TTC549 (cell line): ENCODE results near the gene TFDP1.

Source experiments
- FAIRE-seq: peaks from 2 replicates; lab custom pipeline; 2012; peaks lifted over from hg19 to GRCh38; lab: Jason Lieb, UNC

TFDP1 gene, protein sequence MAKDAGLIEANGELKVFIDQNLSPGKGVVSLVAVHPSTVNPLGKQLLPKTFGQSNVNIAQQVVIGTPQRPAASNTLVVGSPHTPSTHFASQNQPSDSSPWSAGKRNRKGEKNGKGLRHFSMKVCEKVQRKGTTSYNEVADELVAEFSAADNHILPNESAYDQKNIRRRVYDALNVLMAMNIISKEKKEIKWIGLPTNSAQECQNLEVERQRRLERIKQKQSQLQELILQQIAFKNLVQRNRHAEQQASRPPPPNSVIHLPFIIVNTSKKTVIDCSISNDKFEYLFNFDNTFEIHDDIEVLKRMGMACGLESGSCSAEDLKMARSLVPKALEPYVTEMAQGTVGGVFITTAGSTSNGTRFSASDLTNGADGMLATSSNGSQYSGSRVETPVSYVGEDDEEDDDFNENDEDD

DNA sequence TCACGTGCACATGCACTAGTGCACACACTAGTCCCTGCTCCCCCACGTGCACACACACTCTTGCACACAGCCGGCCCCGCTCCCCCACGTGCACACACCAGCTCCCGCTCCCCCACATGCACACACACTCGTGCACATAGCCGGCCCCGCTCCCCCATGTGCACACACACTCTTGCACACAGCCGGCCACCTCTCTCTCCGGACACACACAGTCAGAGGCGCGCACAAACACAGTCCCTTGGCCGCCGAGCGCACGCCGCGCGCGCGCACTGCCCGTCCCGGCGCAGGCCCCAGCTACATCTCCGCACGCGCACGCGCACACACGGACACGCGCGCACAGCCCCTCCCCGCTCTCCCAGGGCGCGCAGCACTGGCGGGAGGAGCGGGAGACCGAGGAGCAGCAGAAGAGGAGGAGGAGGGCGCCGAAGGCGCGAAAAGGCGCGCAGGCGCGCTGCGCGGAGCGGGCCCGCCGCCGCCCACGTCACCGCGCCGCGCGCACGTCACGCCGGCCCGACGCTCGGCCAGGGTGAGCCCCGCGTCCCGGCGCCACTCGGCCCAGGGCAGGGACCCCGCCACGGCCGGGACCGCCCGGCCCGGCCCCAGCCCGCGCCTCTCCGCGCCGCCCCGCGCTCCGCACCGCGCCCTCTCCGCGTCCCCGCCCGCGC, at the start of gene TFDP1:
TFDP1 (plus strand) TSS at position 549 of the 665 bp plus-strand sequence. CDS start 1,085 bp downstream, outside the sequence.
- FAIRE-seq, result no peak

DNA sequence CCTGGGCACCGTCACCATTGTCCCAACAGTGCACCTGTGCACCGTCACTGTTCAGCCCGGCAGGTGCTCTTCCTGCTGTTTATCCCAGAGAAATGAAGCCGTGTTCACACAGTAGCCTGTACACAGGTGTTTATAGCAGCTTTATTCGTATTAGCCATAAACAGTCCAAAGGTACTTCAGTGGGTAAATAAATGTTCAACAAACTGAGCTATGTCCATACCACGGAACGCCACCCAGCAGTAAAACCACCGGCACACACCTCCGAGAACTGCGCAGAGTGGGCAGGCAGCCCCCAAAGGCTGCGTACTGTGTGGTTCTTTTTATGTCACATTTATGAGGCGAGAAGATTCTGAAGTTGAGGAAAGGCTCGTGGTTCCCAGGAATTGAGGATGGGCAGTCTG, 49.2 kb upstream of the TFDP1 start:
- no peak for FAIRE-seq

DNA sequence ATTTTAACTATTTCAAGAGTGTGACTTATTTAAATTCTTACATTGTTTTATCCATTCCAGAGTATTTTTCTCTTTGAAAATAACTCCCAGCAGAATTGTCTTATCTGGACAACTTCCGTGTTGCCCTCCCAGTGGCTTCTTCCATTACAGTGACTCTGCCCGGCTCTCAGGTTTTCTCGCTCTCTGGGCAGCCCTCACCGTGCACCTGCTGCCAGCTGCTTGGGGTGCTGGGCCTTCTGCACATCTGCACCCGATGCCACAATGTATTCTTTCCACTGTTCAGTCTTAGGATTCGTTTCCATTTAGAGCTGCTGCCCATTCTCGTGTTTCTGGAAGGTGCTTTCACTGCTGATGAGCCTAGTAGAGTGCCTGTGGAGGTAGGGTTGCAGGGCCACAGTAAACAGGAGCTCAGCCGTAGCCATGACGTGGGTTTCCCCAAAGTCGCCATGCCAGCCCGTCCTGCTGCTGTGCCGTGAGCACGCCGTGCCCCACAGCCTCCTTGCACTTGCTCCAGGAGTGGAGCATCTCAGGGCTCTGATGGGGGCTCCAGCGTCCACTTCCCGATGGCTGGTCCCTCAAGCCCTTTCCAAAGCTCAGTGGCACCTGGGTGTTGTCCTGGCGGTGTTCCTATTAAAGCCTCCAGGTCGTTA, 48.0 kb upstream of the TFDP1 start:
- FAIRE-seq, result no peak

DNA sequence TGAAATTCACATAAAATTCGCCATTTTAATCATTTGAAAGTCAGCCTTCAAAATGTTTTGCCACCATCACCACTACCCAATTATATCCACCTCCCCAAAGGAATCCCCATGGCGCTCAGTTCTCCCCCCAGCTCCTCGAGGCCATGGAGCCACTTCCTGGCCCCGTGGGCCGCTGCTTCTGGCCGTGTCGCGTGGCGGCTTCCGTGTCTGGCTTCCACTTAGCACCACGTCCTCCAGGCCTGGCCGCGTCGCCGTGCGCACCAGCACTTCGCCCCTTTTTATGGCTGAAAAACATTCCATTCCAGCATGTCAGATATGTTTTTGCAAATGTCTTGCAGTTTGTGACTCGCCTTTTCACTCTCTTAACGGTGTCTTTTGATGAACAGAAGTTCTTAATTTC, 47.3 kb upstream of the TFDP1 start:
- FAIRE-seq, result no peak

DNA sequence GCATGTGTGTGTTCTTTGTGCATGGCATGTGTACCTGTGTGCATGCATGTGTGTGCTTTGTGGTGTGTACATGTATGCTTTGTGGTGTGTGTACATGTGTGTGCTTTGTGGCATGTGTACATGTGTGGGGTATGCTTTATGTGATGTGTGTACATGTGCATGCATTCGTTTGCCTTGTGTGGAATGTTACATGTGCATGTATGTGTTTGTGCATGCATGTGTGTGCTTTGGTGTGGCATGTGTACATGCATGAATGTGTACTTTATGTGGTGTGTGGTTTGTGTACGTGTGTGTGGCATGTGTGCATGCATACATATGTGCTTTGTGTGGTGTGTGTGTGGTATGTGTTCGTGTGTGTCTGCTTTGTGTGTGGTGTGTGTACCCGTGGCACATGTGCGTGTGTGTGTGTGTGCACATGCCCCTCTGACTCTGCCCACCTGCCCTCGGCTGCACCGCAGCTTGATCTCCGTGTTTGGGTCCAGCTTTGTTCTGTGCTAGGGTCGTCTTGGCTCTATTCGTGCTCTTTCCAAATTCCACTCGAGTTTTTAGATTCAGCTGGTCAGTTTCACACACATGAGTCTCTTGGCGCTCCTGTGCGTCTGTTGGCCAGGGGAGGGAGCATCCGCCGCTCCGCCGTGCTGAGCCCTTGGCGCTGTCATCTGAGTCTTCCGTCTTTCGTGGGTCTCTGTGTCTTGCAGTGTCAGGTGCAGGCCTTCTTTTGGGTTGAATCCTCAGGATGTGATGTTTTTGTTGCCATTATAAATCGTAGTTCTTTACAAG, 46.5 kb upstream of the TFDP1 start:
- no peak for FAIRE-seq

DNA sequence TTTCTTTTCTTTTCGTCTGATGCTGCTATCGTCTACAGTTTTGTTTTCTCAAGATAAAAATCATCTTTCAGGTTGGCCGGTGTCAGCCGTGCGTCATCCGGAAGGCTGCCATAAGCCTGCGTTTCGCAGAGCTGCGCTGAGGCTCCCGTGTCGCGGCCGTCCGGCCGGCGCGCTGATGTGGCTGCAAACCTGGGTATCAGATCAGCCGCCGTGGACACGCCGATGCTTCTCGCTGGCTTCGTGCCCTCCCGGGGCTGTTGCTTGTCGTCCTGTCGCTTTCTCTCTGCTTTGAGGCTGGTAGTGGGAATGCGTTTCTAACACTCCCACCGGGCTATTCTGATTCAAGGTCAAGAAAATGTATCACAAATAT, 45.9 kb upstream of the TFDP1 start:
- FAIRE-seq, result no peak

DNA sequence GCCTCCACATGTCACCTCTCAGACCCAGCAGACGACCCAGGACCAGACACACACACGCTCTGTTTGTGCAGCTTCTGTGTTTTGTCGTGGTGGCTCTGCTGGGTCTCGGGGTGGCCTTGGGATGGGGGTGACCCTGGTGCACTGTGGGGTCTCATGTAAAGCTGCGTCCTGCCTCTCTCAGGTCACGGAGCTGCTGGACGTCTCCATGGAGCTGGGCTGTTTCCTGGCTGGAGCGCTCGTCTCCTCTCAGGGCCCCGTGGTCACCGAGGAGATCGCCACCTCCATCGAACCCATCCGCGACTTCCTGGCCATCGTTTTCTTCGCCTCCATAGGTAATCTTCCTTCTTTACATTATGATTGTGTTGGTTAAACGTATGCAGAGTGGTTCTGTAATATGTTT, 45.4 kb upstream of the TFDP1 start:
- no peak for FAIRE-seq

DNA sequence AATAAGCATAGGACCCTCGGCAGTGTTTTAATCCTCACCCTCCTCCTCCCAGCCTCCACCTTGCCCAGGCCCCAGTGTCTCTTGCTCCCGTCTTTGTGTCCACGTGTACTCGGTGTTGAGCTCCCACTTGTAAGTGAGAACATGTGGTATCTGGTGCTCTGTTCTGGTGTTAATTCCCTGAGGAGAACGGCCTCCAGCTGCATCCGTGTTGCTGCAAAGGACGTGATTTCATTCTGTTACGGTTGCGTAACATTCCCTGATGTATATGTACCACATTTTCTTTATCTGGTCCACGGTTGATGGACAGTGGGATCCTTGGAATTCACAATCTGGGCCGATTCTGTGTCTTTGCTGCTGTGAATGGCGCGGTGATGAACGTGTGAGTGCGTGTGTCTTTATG, 44.7 kb upstream of the TFDP1 start:
- FAIRE-seq, result no peak

DNA sequence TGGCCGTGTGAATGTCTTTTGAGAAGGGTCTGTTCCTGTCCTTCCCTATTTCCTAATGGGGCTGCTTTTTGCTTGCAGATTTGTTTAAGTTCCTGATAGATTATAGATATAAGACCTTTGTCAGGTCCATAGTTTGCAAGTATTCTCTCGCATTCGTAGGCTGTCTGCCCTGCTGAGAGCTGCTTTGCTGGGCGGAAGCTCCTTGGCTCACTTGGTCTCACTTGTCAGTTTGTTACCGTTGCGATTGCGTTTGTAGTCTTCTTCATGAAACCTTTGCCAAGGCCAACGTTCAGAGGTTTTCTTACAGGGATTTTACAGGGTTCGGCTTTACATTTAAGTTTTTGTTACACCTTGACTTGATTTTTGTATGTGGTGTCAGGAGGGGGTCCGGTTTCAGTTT, 44.0 kb upstream of the TFDP1 start:
- no peak for FAIRE-seq

DNA sequence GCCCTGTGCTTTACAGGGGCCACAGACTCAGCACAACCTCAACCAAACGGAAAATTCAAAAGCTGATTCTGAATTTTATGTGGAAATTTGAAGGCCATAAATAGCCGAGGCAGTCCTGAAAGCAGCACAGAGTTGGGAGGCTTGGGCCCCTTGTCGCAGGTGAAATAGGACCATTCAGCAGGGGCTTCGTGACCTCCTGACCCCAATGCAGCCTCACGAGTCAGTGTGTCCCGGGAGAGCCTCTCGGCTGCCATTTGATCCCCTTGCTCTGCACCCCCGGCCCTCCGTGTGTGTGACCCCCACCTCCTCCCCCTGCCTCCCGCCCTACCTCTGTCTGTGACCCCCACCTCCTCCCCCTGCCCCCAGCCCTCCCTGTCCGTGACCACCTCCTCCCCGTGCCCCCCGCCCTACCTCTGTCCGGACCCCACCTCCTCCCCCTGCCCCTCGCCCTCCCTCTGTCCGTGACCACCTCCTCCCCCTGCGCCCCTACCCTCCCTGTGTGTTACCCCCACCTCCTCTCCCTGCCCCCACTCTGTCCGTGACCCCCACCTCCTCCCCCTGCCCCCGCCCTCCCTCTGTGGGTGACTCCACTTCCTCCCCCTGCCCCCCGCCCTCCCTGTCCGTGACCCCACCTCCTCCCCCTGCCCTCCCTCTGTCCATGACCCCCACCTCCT, 41.7 kb upstream of the TFDP1 start:
- no peak for FAIRE-seq

DNA sequence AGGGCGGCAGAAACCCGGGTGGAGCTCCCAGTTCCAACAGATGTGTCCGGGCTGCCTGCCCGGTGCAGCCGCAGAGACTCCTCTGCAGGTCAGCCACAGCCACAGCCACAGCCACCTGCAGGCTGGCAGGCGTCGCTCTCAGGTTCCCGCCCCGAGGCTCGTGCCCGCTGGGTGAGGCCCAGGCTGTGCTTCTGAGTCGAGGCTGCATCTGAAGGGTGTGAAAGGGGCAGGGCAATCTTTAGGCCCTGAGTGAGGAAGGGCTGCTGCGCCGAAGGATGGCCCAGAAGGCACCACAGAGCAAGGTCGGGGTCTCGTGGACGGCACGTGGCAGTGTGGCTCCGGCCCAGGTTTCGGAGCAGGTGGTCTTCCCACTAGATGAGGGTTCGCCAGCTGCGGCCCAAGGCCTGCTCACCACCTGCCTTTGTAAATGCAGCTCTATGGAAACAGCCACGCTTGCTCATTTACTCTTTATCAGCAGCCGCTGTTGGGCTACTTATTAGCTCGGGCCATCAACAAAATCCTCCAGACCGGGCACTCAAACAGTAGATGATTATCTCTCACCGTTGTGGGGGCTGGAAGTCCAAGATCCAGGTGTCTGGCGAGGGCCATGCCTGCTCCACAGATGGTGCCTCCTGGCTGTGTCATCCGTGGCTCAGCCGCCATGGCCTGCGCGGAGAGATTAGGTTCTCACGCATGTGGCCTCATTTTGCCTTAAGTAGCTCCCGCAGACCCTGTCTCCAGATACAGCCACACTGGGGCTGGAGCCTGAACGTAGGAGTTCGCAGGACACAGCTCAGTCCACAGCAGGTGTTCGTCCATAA, 40.3 kb upstream of the TFDP1 start:
- FAIRE-seq, result no peak

DNA sequence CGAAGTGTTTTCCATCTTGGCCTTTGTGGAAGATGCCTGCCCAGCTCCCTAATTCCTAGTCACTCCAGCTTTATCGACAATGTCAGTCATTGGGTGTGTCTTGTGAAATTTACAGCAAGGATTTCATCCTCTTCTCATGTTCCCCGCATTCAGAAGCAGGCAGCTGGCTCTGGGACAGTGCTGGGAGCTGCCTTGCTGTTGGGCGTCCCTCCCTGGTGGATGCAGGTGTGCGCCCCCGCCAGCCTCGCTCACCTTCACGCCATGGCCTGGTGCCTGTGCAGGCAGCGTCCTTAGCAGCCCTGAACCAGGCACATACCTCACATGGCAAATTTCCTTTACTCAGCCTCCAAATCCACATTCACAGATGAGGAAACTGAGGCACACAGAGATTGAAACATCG, 39.7 kb upstream of the TFDP1 start:
- FAIRE-seq, result no peak

DNA sequence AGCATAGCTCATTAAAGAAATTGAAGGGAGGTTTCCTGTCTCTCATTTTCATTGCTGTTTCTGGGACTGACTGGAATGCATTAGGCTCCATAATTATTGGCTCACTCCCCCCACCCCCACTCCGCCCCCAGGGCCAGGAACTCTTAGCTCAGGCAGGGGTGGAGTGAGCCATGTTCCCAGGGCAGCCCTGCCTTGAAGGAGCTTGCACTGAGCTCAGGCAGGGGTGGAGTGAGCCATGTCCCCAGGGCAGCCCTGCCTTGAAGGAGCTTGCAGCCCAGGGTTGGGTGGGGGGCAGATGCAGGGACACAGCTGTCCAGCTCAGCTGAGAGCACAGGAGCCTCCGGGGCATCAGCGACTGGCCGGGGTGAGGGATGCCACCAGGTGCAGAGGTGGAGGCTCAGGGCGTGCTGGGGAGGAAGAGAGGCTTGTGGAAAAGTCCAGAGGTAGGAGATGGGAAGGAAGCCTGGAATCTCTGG, 39.1 kb upstream of the TFDP1 start:
- FAIRE-seq, result no peak

DNA sequence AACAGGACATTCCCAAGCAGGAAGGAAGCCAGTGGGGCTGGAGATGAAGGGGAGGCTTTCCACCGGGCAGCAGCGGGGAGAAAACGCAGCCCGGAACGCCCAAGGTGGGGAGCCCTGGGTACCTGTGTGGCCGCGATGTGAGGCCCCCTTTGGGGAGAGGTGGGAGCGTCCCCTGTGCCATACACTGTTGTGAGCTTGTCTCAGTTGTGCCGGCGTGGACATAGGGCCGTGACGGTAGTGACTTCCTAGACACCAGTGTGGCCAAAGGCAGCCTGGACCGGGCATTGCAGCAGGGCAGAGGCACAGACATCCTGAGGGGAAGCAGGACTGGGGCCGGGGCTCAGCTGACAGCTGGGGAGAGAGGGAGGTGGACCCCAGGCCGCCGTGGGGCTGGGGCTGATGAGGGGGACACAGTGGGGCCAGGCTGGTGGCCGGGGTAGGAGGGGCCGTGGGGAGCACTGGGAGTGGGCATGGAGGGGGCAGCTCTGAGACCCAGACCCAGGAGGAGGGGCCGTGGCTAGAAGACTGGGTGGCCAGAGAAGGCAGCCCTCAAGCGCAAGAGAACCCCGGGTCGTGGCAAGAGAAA, 38.5 kb upstream of the TFDP1 start:
- no peak for FAIRE-seq

DNA sequence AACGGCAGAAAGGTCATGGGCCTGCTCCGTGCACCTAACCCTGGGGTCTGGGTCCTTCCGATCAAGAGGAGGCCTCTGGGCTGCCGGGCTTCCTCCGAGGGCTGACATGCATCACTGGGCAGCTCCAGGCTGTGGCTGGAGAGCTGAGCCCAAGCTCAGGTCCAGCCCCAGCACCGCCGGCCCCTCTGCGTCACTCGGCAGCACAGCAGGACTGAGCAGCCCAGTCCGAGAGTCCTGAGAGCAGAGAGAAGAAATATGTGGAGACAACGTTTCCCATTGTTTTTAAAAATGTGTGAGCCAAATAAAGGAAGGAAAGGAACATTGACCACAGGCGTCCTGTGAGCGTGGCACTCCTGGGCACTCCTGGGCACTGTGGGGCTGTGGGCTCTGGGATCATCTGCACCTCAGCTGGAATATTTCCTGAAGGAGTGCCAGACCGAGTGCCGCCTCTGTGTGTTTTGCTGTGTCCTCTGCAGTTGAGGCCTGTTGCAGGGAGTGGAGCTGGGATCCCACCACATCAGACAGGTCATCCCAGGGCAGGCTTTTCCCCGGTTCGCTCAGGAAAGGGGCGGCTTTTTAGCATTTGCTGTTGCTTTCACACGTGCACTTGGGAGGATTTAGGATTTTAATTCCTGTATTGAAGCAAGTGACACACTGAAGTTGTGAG, 37.8 kb upstream of the TFDP1 start:
- FAIRE-seq, result no peak

DNA sequence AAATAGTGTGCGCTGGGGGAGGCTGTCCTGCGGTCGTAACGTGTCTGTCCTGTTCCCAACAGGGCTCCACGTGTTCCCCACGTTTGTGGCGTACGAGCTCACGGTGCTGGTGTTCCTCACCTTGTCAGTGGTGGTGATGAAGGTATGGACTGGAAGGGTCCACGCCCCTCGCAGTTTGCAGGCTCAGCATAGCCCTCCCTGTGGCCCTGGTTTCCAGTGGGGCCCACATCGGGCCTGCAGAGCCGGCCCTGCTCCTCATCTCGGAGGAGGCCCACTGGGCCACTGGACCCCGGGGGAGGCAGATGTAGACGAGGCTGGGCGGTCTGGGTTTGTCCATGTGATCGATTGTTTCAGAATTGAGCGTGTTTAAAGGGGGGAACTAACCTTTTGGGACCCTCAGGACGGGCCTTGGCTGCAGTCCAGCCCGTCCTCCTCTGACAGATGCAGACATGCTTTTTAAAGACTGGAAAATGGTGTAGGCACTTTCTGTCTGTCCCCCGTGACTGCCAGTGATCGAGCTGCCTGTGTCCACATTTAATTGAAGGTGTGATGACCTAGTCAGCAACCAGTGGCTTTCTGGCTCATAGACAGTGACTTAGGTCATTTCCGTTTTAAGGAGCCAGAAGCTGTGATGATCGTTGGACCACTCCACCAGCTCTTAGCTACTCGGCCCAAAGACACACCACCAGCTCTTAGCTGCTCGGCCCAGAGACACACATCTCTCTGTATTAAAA, 37.1 kb upstream of the TFDP1 start:
- no peak for FAIRE-seq

DNA sequence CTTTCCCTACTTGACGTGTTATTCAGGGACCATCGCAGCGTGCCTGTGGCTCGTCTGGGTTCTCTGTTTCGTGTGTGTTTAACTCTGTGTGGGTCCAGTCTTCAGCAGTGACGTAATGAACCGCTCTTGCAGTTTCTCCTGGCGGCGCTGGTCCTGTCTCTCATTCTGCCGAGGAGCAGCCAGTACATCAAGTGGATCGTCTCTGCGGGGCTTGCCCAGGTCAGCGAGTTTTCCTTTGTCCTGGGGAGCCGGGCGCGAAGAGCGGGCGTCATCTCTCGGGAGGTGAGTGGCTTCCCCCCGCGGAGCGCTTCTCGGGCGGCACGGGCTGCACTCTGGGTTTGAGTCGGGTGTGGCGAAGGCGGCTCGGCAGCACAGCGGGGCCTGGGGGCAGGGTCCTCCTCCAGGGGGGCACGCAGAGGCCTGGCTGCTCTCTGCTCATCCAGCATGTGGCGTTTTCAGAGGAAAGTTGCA, 36.3 kb upstream of the TFDP1 start:
- FAIRE-seq, result no peak

DNA sequence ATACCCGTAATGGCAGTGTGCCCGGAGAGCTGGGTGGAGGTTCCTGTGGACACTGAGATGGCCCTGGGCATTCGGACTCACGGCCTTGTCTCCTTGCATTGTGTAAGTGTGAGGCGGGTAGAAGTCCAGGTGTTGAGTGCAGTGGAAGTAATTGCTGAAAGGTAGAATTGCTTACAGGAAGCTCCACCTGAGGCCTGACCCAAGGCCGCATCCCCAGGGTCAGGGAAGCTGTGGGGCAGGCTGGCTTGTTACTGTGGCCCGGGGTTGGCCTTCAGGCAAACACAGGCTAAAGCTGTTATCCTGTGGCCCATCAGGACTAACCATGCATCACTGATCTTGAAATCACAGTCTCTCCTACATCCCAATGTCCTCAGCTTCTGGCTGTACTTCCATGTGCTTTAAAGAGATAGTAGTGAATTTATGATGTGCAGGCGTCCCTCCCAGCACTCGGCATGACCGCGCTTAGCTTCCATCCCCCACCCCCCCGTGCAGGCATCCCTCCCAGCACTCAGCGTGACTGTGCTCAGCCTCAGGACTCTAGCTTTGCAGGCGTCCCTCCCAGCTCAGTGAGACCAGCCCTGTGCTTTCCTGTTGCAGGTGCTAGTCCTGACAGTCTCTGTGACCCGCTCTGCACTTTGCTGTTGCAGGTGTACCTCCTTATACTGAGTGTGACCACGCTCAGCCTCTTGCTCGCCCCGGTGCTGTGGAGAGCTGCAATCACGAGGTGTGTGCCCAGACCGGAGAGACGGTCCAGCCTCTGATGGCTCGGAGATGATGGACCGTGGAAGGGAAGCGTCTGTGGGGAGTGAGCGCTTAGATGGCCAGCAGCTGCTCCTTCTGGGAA, 35.6 kb upstream of the TFDP1 start:
- no peak for FAIRE-seq
